SK-N-MC (cell line): ENCODE measurements around the gene SUCLG2.

Experiments
- EZH2 ChIP-seq: fragments of 200-600 bp; sonication (generic); IDR thresholded peaks from one replicate; pipeline ENCODE4 v1.6.1; 2017; ENCODE audit warnings: antibody characterized with exemption
- FOXP2 ChIP-seq: optimal IDR thresholded peaks from 2 replicates; pipeline ENCODE3; 2011; ENCODE audit warnings: mild to moderate bottlenecking, moderate library complexity; ENCODE audit not compliant: insufficient read depth; ENCODE audit errors: extremely low read length, control extremely low read depth
- POLR2AphosphoS5 ChIP-seq: IDR thresholded peaks from 2 replicates; pipeline ENCODE4 v1.6.1; 2012; ENCODE audit warnings: mild to moderate bottlenecking, low read depth, low read length, borderline replicate concordance

DNA sequence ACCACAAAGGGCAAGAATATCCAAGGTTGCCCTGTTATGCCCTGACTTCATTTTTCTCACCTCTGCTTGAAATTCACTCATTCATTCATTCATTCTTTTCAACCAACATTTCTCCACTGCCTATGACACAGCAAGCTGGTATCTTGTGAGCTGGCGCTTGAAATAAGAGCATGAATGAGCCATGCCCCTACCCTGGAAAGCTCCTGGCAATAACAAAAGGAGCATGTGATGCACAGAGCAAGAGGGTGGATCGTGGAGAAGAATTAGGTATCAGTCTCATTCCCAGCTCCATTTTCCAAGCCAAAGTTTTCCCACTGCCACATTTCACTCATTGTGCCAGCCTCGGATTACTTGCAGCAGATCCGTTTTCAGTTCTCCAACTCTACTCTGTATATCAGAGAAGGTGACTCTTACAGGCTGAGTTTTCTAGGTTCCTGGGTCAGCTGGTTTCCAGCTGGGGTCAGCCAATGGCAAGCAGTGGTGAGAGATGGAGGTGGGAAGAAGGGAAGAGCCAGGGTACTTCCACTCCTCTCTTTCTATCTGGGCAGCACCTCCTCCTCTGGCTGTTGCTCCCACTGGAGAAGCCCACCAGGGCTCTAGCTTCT, 144.8 kb downstream of the SUCLG2 start:
- no peak for TF ChIP-seq POLR2AphosphoS5
- TF ChIP-seq EZH2, result no peak
- TF ChIP-seq FOXP2, result no peak
